Thyroid gland (tissue), 4 donors: ENCODE results near the gene FANCB. TPM values are rescaled to one million over a fixed set of nuclear protein-coding genes. Genes with fewer than 3 reads are reported as not detected.

Experiments
- DNase-seq, 2 donors: peaks; one replicate each; pipeline ENCODE4 v3.0.0-alpha.2; 2019
- H3K27ac ChIP-seq, 3 donors: fragments of 200-600 bp; sonication (generic); 1 replicate in 2 of 3; 2 replicates in 1 of 3; pipeline ENCODE4 v1.5.1; 2016 to 2019; ENCODE audit warnings: mild to moderate bottlenecking in 1 of 3, moderate library complexity in 1 of 3
- H3K27me3 ChIP-seq: fragments of 200-600 bp; sonication (generic); one replicate; pipeline ENCODE4 v1.5.1; 2019
- H3K36me3 ChIP-seq, 2 donors: fragments of 200-600 bp; sonication (generic); one replicate each; pipeline ENCODE4 v1.5.1; 2016 to 2019
- H3K4me1 ChIP-seq, 2 donors: fragments of 200-600 bp; sonication (generic); one replicate each; pipeline ENCODE4 v1.5.1; 2017 to 2019
- H3K4me3 ChIP-seq, 3 donors: fragments of 200-600 bp; sonication (generic); replicated peaks in 1 of 3; 1 replicate in 2 of 3; 2 replicates in 1 of 3; pipeline ENCODE4 v1.5.1; 2016; ENCODE audit warnings: mild to moderate bottlenecking in 1 of 3
- H3K9me3 ChIP-seq: fragments of 200-600 bp; sonication (generic); one replicate; pipeline ENCODE4 v1.5.1; 2017
- CTCF ChIP-seq, 6 experiments: fragments of 200-600 bp in 3 of 6; fragments of 450-650 bp in 3 of 6; sonication (generic) in 3 of 6; IDR thresholded peaks; one replicate each; pipeline ENCODE4 v1.5.1; 2016 to 2019; ENCODE audit warnings: antibody characterized with exemption in 6 of 6, mild to moderate bottlenecking in 2 of 6, inconsistent platforms in 1 of 6, moderate library complexity in 1 of 6
- POLR2A ChIP-seq, 2 donors: fragments of 450-650 bp; IDR thresholded peaks; one replicate each; pipeline ENCODE4 v1.6.1; 2017; ENCODE audit warnings: antibody characterized with exemption in 2 of 2, mild to moderate bottlenecking in 2 of 2, moderate library complexity in 1 of 2
- WGBS, 2 donors: methylation state at CpG; one replicate each; pipeline ENCODE4 v1.1.5; 2017; 5-methylcytosine and 5-hydroxymethylcytosine counted together
- intact Hi-C: fragments of 100-400 bp; cut with DNase I; formaldehyde crosslinking; loops from one replicate; pipeline ENCODE4 v1.15.1; 2023
- total RNA-seq, 4 donors: library from RNA; depleted of rRNA; stranded (reverse); fragments of >200 nt; gene quantifications; one replicate each; pipeline ENCODE4 v1.2.3, GENCODE V29; 2016

The FANCB gene
- total RNA-seq, 4 donors from 2014 or later, result 0.71 to 2.2 (median 1.6) TPM

- H3K4me3 ChIP-seq, result no peak overlapping the region
- H3K27me3 ChIP-seq, result no peaks in the 10 kb centered on the region
- H3K9me3 ChIP-seq, result no peaks in the 10 kb centered on the region
- H3K4me1 ChIP-seq, result no peaks in the 10 kb centered on the region
- no peak for DNase-seq
- peaks cover 0 to 8% of the 10 kb centered on the region in 2 donors for H3K36me3 ChIP-seq
- TF ChIP-seq CTCF (IDR thresholded peaks at IDR 0.05) (no peak), POLR2A (IDR thresholded peaks at IDR 0.05) (no peak)
- 88 to 94% methylated on average over 3 of the region's 3 CpGs for WGBS, 2 donors
- H3K27ac ChIP-seq, result no peak overlapping the region
- intact Hi-C loops, result no loop called here
These were observed 43.3 kb upstream of the FANCB start for GRCh38 chrX:14916017-14916674.

- H3K4me1 ChIP-seq, result no peaks in the 10 kb centered on the region
- TF ChIP-seq CTCF (IDR thresholded peaks at IDR 0.05) (no peak), POLR2A (IDR thresholded peaks at IDR 0.05) (no peak)
- H3K4me3 ChIP-seq, result no peak overlapping the region
- peaks cover 0 to 8% of the 10 kb centered on the region in 2 donors for H3K36me3 ChIP-seq
- H3K27me3 ChIP-seq, result no peaks in the 10 kb centered on the region
- no peak for DNase-seq
- WGBS, 2 donors, result 98% methylated on average over 3 of the region's 3 CpGs
- intact Hi-C loops, result no loop called here
- H3K9me3 ChIP-seq, result no peaks in the 10 kb centered on the region
- no peak overlapping the region for H3K27ac ChIP-seq
These were observed 42.7 kb upstream of the FANCB start for GRCh38 chrX:14915596-14915995.

- no peaks in the 10 kb centered on the region for H3K27me3 ChIP-seq
- H3K9me3 ChIP-seq, result no peaks in the 10 kb centered on the region
- DNase-seq, result no peak
- peaks cover 0 to 8% of the 10 kb centered on the region in 2 donors for H3K36me3 ChIP-seq
- no peak overlapping the region for H3K4me3 ChIP-seq
- TF ChIP-seq POLR2A (IDR thresholded peaks at IDR 0.05) (no peak), CTCF (IDR thresholded peaks at IDR 0.05) (no peak)
- no peak overlapping the region for H3K27ac ChIP-seq
- H3K4me1 ChIP-seq, result no peaks in the 10 kb centered on the region
- intact Hi-C loops, result no loop called here
- WGBS, 2 donors, result 96 to 97% methylated on average over 2 of the region's 2 CpGs
These were observed 40.4 kb upstream of the FANCB start for GRCh38 chrX:14913241-14913640.

GRCh38 chrX:14903891-14904290 is 31.0 kb upstream of the FANCB start:
- intact Hi-C loops, result no loop called here
- H3K4me3 ChIP-seq, result no peak overlapping the region
- TF ChIP-seq CTCF (IDR thresholded peaks at IDR 0.05) (no peak), POLR2A (IDR thresholded peaks at IDR 0.05) (no peak)
- no peak for DNase-seq
- H3K9me3 ChIP-seq, result no peaks in the 10 kb centered on the region
- no peak overlapping the region for H3K27ac ChIP-seq
- 74 to 84% methylated on average over 2 of the region's 2 CpGs for WGBS, 2 donors
- no peaks in the 10 kb centered on the region for H3K27me3 ChIP-seq
- H3K36me3 ChIP-seq, result no peaks in the 10 kb centered on the region
- no peaks in the 10 kb centered on the region for H3K4me1 ChIP-seq

- no peaks in the 10 kb centered on the region for H3K4me1 ChIP-seq
- no peaks in the 10 kb centered on the region for H3K9me3 ChIP-seq
- no peak overlapping the region for H3K4me3 ChIP-seq
- TF ChIP-seq POLR2A (IDR thresholded peaks at IDR 0.05), result no peak
- TF ChIP-seq CTCF (IDR thresholded peaks at IDR 0.05), result no peak
- DNase-seq, result no peak
- H3K27ac ChIP-seq, result no peak overlapping the region
- intact Hi-C loops, result no loop called here
- no peaks in the 10 kb centered on the region for H3K27me3 ChIP-seq
- no peaks in the 10 kb centered on the region for H3K36me3 ChIP-seq
These were observed 29.7 kb upstream of the FANCB start for GRCh38 chrX:14902537-14902936.
